Measurements from ENCODE around the gene PCSK7. TPM values are rescaled to one million over a fixed set of nuclear protein-coding genes. Genes with fewer than 3 reads are reported as not detected.

Gene PCSK7
- total RNA-seq, 1 donor from 2014 or later = 66.0 TPM

DNA sequence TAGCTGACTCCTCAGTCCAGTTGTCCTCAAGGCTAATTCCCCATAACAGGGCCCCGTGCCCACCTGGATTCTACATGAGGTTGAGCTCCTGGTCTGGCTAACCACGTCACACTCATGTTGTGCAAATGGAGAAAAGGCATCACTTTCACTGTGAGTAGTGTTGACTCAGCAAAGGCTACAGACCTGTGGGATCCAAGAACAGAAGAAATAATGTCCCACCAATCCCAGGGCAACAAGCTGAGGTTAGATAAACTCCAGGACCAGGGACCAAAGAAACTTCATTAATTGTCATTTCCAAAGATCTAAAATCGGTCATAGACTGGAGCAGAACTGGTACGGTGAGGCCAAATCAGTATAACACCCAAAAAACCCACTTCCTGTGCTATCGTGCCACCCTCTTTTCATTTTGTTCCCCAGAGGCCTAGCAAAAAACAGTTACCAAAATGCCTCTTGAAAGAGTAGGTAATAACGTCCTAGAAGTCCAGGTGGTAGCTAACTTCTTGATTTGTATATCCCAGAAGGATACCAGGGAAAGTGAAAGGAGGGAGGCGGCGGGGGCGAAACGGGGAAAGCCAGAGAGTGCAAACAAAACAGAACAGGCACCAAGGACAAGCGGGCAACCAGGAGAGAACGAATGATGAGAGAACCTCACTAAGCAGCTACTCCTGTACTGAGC lies 1.4 kb downstream of the PCSK7 start:
- Mint-ChIP-seq H3K9me3 (no peaks in the 10 kb centered on the region), H3K36me3 (peaks cover 7% of the 10 kb centered on the region), H3K27ac (no peak overlapping the region), H3K27me3 (ENCODE audit: low read depth) (no peaks in the 10 kb centered on the region), H3K4me3 (peak overlapping the region; percentile 100), H3K4me1 (peaks cover 32% of the 10 kb centered on the region)
- no peak for DNase-seq (ENCODE audit: low spot score in 2 of 2, unreplicated experiment in 2 of 2)
- TF ChIP-seq, protein P1, sequence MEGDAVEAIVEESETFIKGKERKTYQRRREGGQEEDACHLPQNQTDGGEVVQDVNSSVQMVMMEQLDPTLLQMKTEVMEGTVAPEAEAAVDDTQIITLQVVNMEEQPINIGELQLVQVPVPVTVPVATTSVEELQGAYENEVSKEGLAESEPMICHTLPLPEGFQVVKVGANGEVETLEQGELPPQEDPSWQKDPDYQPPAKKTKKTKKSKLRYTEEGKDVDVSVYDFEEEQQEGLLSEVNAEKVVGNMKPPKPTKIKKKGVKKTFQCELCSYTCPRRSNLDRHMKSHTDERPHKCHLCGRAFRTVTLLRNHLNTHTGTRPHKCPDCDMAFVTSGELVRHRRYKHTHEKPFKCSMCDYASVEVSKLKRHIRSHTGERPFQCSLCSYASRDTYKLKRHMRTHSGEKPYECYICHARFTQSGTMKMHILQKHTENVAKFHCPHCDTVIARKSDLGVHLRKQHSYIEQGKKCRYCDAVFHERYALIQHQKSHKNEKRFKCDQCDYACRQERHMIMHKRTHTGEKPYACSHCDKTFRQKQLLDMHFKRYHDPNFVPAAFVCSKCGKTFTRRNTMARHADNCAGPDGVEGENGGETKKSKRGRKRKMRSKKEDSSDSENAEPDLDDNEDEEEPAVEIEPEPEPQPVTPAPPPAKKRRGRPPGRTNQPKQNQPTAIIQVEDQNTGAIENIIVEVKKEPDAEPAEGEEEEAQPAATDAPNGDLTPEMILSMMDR (IDR thresholded peaks at IDR 0.05; ENCODE audit: unreplicated experiment) = no peak

DNA sequence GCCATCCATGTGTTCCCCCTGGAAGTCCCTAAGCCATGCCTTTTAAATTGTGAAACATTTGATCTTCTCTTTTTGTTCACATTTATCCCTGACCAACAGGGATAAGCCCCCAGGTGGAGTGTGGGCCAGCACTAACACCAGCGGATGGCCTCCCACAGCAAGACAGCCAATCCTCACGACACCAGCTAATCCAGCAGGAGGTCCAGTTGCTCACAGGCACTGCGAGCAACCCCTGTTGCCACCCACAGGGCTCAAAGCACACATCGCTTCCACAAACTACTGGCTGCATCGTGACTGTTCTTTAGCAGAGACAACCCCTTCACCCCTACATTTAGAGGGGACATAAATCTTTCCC lies 2.0 kb downstream of the PCSK7 start:
- H3K27ac Mint-ChIP-seq = no peak overlapping the region
- no peaks in the 10 kb centered on the region for H3K9me3 Mint-ChIP-seq
- no peaks in the 10 kb centered on the region for H3K27me3 Mint-ChIP-seq (ENCODE audit: low read depth)
- H3K4me1 Mint-ChIP-seq = peaks cover 32% of the 10 kb centered on the region
- peaks cover 7% of the 10 kb centered on the region for H3K36me3 Mint-ChIP-seq
- TF ChIP-seq, protein P1 (IDR thresholded peaks at IDR 0.05; ENCODE audit: unreplicated experiment) = no peak
- H3K4me3 Mint-ChIP-seq = no peak overlapping the region
- DNase-seq (ENCODE audit: low spot score in 2 of 2, unreplicated experiment in 2 of 2) = no peak

DNA sequence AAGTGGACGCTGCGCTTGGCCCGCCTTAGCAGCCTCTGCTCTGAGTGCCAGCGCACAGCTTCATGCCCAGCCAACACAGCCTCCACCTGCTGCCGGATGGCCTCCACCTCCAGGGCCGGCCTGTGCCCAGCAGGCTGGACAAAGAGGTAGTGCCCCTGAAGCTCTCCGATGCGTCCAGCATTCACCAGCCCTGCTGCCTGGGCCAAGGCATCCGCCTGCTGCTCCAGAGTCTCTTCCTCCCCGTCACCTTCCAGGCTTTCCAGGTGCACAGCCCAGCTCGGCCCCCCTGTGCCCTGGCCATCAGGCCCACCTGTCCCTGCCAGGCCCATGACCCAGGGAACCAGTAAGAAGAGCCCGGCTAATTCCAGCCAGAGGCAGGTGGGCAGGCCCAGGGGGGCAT lies 2.5 kb downstream of the PCSK7 start:
- no peak overlapping the region for H3K27ac Mint-ChIP-seq
- no peaks in the 10 kb centered on the region for H3K27me3 Mint-ChIP-seq (ENCODE audit: low read depth)
- no peak overlapping the region for H3K4me3 Mint-ChIP-seq
- H3K36me3 Mint-ChIP-seq = peaks cover 7% of the 10 kb centered on the region
- no peak for DNase-seq (ENCODE audit: low spot score in 2 of 2, unreplicated experiment in 2 of 2)
- H3K4me1 Mint-ChIP-seq = peaks cover 32% of the 10 kb centered on the region
- TF ChIP-seq, protein P1 (IDR thresholded peaks at IDR 0.05; ENCODE audit: unreplicated experiment) = no peak
- no peaks in the 10 kb centered on the region for H3K9me3 Mint-ChIP-seq

DNA sequence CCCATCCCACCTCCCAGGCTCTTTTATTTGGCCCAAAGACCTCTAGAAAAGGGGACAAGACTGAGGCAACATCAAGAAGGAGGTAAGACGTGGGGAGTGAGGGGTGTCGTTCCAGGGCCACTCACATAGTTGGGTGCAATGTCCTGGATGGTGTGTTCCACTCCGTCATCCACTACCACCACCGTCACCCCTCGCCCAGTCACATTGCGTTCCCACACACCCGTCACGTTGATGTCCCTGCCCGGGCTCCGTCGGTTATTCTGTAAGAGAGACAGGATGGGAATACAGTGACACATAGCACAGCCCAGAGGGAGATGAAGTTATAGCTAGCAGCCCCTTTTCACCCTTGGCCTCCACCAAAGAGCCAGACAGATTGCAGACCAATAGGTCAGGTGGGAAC lies 3.8 kb downstream of the PCSK7 start:
- H3K9me3 Mint-ChIP-seq = no peaks in the 10 kb centered on the region
- no peak for DNase-seq (ENCODE audit: low spot score in 2 of 2, unreplicated experiment in 2 of 2)
- H3K4me3 Mint-ChIP-seq = no peak overlapping the region
- peaks cover 7% of the 10 kb centered on the region for H3K36me3 Mint-ChIP-seq
- TF ChIP-seq, protein P1 (IDR thresholded peaks at IDR 0.05; ENCODE audit: unreplicated experiment) = no peak
- H3K27me3 Mint-ChIP-seq (ENCODE audit: low read depth) = no peaks in the 10 kb centered on the region
- no peak overlapping the region for H3K27ac Mint-ChIP-seq
- H3K4me1 Mint-ChIP-seq = peaks cover 20% of the 10 kb centered on the region

DNA sequence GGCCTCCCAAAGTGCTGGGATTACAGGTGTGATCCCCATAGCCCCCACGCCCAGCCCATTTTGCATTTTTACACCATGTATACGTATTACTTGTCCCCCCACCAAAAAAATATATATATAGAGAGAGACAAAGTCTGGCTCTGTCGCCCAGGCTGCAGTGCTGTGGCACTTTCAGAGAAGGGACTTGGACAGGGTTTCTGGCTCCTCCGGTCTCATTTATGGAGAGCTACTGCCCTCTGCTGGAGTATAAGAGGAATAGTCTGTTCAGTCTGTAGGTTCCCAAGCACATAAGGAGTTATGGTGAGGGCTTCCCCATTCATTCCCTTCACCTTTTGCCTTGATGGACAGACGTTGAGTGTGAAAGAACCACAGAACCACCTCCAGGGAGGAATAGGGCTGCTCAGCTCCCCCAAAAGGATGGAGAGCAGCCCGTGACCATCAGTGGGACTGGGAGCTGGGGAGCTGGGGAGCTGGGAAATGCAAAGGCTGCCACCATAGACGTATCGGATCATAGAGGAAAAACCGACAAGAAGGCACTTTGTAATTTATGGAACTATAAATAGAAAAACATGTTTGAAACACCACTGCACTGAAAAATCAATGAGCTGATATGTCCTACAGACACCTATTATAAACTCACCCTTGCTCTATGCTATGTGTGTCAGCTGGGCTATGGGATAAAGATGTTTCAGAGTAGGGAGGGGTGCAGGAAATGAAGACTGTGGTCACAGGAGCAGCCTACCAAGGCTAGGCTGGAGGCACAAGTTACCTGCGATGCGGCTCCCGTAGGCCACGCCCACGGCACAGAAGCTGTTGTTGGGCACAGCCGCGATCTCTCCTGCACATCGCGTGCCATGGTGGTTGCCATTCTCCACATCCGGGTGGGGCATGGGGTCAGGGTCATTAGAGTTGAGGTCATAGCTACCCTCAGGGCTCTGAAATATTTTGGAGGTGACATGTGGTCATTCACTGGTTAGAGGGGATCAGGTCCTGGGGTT lies 5.2 kb downstream of the PCSK7 start:
- TF ChIP-seq, protein P1 (IDR thresholded peaks at IDR 0.05; ENCODE audit: unreplicated experiment) = peak; percentile 73
- H3K27me3 Mint-ChIP-seq (ENCODE audit: low read depth) = no peaks in the 10 kb centered on the region
- no peak overlapping the region for H3K27ac Mint-ChIP-seq
- no peaks in the 10 kb centered on the region for H3K9me3 Mint-ChIP-seq
- H3K4me1 Mint-ChIP-seq = peaks cover 23% of the 10 kb centered on the region
- no peak for DNase-seq (ENCODE audit: low spot score in 2 of 2, unreplicated experiment in 2 of 2)
- no peak overlapping the region for H3K4me3 Mint-ChIP-seq
- H3K36me3 Mint-ChIP-seq = peaks cover 7% of the 10 kb centered on the region
